ENCODE measurements around the gene SPTBN1. TPM values are rescaled to one million over a fixed set of nuclear protein-coding genes. Genes with fewer than 3 reads are reported as not detected.
A peak's percentile ranks its signal among the peaks of the same experiment; 100 is the strongest.

SPTBN1 gene
- total and polyA plus RNA-seq, 2 of the 13 experiments (the other 11 are each of a cell fraction or from before 2014, with no cell fraction given): 123 to 299 TPM

DNA sequence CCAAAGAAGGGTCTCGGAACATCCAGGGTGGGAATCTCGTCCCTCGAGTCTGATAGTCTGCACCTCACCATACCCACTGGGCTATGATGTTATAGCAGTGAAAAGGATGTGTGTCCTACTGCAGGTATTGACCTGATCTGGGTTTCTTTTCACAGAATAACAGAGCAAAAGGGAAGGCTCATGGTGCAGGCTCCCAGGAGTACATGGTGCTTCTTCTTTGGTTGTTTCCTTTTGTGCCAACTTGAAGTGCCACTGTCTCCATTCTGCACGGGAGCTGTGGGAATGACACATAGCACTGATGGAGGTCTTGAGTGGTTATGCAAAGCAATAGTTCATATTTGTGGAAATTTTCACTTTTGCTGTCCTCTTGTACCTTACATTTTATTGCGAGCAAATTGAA is 195.2 kb downstream of the SPTBN1 start:
- WGBS (ENCODE audit: low lambda C conversion rate): 97% methylated on average over 5 of the region's 5 CpGs
- intact Hi-C loops (cut with micrococcal nuclease; ENCODE audit: unreplicated experiment): no loop called here
- H3K4me3 ChIP-seq (replicated peaks in 1 of 3; ENCODE audit: insufficient read depth in 1 of 3, low read depth in 2 of 3, low read length in 3 of 3): no peak overlapping the region
- DNase-seq (ENCODE audit: low spot score): no peak
- H3K9ac ChIP-seq (ENCODE audit: insufficient read depth, low read depth, low read length): no peak overlapping the region
- POLR2A ChIA-PET: no interaction called here
- in situ Hi-C loops (cut with HindIII; ENCODE audit: extremely low pct_ligation_motif_present, low pct_unique_long_range_greater_than_20kb): no loop called here
- peak; percentile 99 for TF ChIP-seq RBM22 (optimal IDR thresholded peaks at IDR 0.05; ENCODE audit: low read length)
- TF ChIP-seq ARID2 (CRISPR knock-in tag; IDR thresholded peaks at IDR 0.05; ENCODE audit: borderline replicate concordance): no peak
- FAIRE-seq: no peak
- H3K36me3 ChIP-seq (replicated peaks in 1 of 2; ENCODE audit: control insufficient read depth in 1 of 2, insufficient read depth in 2 of 2, low read length in 2 of 2): peaks cover 64 to 100% of the 10 kb centered on the region in 2 experiments
- no peaks in the 10 kb centered on the region for H3K27me3 ChIP-seq (ENCODE audit: control insufficient read depth in 1 of 2, insufficient read depth in 2 of 2, low read length in 2 of 2)
- no peak overlapping the region for H2AFZ ChIP-seq (ENCODE audit: low read length)
- no TSS peak for BruUV-seq (replicated peaks)
- CTCF ChIA-PET (ENCODE audit: low intra/inter-chr PET ratio, low total read pairs): no interaction called here
- no peaks in the 10 kb centered on the region for H4K20me1 ChIP-seq (ENCODE audit: insufficient read depth, low read length)
- H3K4me1 ChIP-seq (ENCODE audit: insufficient read depth, low read length): no peaks in the 10 kb centered on the region
- H3K4me2 ChIP-seq (ENCODE audit: low read depth, low read length): no peak overlapping the region
- no peak for ATAC-seq
- no peaks in the 10 kb centered on the region for H3K79me2 ChIP-seq (ENCODE audit: insufficient read depth, low read length)
- no peaks in the 10 kb centered on the region for H3K9me3 ChIP-seq (ENCODE audit: low read length)
- no peak overlapping the region for H3K27ac ChIP-seq (ENCODE audit: extremely low read length, insufficient read depth, low read length)

DNA sequence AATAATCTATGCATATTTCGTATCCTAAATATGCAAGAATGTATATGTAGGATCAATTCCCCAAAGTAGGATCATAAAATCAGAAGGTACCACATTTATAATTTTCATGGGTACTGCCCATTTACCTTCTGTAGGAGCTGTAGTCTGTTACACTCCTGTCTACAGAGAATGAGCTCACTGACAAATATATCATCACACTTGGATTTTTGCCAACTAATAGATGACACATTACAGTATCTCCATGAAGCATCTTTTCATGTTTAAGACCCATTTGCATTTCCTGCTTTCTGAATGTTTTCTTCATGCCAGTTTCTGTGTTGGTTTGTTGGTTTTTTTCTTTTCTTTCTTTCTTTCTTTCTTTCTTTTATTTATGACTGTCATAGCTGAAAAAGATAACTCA is 196.4 kb downstream of the SPTBN1 start:
- DNase-seq (ENCODE audit: low spot score) (no peak), ATAC-seq (no peak), FAIRE-seq (no peak)
- H3K27ac ChIP-seq (ENCODE audit: extremely low read length, insufficient read depth, low read length): no peak overlapping the region
- H3K9ac ChIP-seq (ENCODE audit: insufficient read depth, low read depth, low read length): no peak overlapping the region
- no peaks in the 10 kb centered on the region for H3K4me1 ChIP-seq (ENCODE audit: insufficient read depth, low read length)
- peaks cover 4% of the 10 kb centered on the region; the same call in 1 of the 2 replicates for H4K20me1 ChIP-seq (ENCODE audit: insufficient read depth, low read length)
- no peaks in the 10 kb centered on the region for H3K27me3 ChIP-seq (ENCODE audit: control insufficient read depth in 1 of 2, insufficient read depth in 2 of 2, low read length in 2 of 2)
- no TSS peak for BruUV-seq (replicated peaks)
- 100% methylated on average over 1 of the region's 1 CpG for WGBS (ENCODE audit: low lambda C conversion rate)
- no peaks in the 10 kb centered on the region for H3K9me3 ChIP-seq (ENCODE audit: low read length)
- intact Hi-C loops (cut with micrococcal nuclease; ENCODE audit: unreplicated experiment): no loop called here
- in situ Hi-C loops (cut with HindIII; ENCODE audit: extremely low pct_ligation_motif_present, low pct_unique_long_range_greater_than_20kb): no loop called here
- CTCF ChIA-PET (ENCODE audit: low intra/inter-chr PET ratio, low total read pairs): no interaction called here
- no peak overlapping the region for H2AFZ ChIP-seq (ENCODE audit: low read length)
- POLR2A ChIA-PET: interaction anchor here (0.6 kb wide), 1 partner anchor 93 kb away, joined by 3 read pairs; no protein-coding TSS in a partner anchor
- no peaks in the 10 kb centered on the region for H3K79me2 ChIP-seq (ENCODE audit: insufficient read depth, low read length)
- peaks cover 58 to 99% of the 10 kb centered on the region in 2 experiments for H3K36me3 ChIP-seq (replicated peaks in 1 of 2; ENCODE audit: control insufficient read depth in 1 of 2, insufficient read depth in 2 of 2, low read length in 2 of 2)
- no peak overlapping the region for H3K4me2 ChIP-seq (ENCODE audit: low read depth, low read length)
- no peak overlapping the region for H3K4me3 ChIP-seq (replicated peaks in 1 of 3; ENCODE audit: insufficient read depth in 1 of 3, low read depth in 2 of 3, low read length in 3 of 3)
- TF ChIP-seq SOX5 (CRISPR knock-in tag; IDR thresholded peaks at IDR 0.05; ENCODE audit: borderline replicate concordance): no peak
- TF ChIP-seq PHF21A (CRISPR knock-in tag; IDR thresholded peaks at IDR 0.05): no peak
- TF ChIP-seq TAF15 (IDR thresholded peaks at IDR 0.05; ENCODE audit: low read depth, low read length, poor library complexity, severe bottlenecking): no peak
- TF ChIP-seq SMAD3 (CRISPR knock-in tag; IDR thresholded peaks at IDR 0.05): no peak
- no peak for TF ChIP-seq ZNF713 (CRISPR knock-in tag; IDR thresholded peaks at IDR 0.05)
- no peak for TF ChIP-seq ZNF547 (CRISPR knock-in tag; IDR thresholded peaks at IDR 0.05)
- TF ChIP-seq, protein P1, sequence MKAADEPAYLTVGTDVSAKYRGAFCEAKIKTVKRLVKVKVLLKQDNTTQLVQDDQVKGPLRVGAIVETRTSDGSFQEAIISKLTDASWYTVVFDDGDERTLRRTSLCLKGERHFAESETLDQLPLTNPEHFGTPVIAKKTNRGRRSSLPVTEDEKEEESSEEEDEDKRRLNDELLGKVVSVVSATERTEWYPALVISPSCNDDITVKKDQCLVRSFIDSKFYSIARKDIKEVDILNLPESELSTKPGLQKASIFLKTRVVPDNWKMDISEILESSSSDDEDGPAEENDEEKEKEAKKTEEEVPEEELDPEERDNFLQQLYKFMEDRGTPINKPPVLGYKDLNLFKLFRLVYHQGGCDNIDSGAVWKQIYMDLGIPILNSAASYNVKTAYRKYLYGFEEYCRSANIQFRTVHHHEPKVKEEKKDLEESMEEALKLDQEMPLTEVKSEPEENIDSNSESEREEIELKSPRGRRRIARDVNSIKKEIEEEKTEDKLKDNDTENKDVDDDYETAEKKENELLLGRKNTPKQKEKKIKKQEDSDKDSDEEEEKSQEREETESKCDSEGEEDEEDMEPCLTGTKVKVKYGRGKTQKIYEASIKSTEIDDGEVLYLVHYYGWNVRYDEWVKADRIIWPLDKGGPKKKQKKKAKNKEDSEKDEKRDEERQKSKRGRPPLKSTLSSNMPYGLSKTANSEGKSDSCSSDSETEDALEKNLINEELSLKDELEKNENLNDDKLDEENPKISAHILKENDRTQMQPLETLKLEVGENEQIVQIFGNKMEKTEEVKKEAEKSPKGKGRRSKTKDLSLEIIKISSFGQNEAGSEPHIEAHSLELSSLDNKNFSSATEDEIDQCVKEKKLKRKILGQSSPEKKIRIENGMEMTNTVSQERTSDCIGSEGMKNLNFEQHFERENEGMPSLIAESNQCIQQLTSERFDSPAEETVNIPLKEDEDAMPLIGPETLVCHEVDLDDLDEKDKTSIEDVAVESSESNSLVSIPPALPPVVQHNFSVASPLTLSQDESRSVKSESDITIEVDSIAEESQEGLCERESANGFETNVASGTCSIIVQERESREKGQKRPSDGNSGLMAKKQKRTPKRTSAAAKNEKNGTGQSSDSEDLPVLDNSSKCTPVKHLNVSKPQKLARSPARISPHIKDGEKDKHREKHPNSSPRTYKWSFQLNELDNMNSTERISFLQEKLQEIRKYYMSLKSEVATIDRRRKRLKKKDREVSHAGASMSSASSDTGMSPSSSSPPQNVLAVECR (CRISPR knock-in tag; IDR thresholded peaks at IDR 0.05; ENCODE audit: borderline replicate concordance): no peak
- TF ChIP-seq, protein P2, sequence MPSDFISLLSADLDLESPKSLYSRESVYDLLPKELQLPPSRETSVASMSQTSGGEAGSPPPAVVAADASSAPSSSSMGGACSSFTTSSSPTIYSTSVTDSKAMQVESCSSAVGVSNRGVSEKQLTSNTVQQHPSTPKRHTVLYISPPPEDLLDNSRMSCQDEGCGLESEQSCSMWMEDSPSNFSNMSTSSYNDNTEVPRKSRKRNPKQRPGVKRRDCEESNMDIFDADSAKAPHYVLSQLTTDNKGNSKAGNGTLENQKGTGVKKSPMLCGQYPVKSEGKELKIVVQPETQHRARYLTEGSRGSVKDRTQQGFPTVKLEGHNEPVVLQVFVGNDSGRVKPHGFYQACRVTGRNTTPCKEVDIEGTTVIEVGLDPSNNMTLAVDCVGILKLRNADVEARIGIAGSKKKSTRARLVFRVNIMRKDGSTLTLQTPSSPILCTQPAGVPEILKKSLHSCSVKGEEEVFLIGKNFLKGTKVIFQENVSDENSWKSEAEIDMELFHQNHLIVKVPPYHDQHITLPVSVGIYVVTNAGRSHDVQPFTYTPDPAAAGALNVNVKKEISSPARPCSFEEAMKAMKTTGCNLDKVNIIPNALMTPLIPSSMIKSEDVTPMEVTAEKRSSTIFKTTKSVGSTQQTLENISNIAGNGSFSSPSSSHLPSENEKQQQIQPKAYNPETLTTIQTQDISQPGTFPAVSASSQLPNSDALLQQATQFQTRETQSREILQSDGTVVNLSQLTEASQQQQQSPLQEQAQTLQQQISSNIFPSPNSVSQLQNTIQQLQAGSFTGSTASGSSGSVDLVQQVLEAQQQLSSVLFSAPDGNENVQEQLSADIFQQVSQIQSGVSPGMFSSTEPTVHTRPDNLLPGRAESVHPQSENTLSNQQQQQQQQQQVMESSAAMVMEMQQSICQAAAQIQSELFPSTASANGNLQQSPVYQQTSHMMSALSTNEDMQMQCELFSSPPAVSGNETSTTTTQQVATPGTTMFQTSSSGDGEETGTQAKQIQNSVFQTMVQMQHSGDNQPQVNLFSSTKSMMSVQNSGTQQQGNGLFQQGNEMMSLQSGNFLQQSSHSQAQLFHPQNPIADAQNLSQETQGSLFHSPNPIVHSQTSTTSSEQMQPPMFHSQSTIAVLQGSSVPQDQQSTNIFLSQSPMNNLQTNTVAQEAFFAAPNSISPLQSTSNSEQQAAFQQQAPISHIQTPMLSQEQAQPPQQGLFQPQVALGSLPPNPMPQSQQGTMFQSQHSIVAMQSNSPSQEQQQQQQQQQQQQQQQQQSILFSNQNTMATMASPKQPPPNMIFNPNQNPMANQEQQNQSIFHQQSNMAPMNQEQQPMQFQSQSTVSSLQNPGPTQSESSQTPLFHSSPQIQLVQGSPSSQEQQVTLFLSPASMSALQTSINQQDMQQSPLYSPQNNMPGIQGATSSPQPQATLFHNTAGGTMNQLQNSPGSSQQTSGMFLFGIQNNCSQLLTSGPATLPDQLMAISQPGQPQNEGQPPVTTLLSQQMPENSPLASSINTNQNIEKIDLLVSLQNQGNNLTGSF (CRISPR knock-in tag; IDR thresholded peaks at IDR 0.05): no peak
